Ovary (tissue), 9 donors: Measurements from ENCODE around the gene SWAP70. TPM values are rescaled to one million over a fixed set of nuclear protein-coding genes. Genes with fewer than 3 reads are reported as not detected.

Experiments
- DNase-seq, 5 donors: peaks; one replicate each; pipeline ENCODE4 v3.0.0-alpha.2; 2019 to 2020
- H3K27ac ChIP-seq, 2 donors: fragments of 200-600 bp; one replicate each; pipeline versions ENCODE4 v1.5.1 to v1.8.0; 2019 to 2022
- H3K27me3 ChIP-seq: fragments of 200-600 bp; one replicate; pipeline ENCODE4 v1.8.0; 2022
- H3K36me3 ChIP-seq: fragments of 200-600 bp; sonication (generic); one replicate; pipeline ENCODE4 v1.5.1; 2019
- H3K4me1 ChIP-seq: one replicate; pipeline ENCODE4 v1.8.1; 2013; ENCODE audit warnings: mild to moderate bottlenecking, moderate library complexity; ENCODE audit not compliant: insufficient read depth
- H3K4me3 ChIP-seq: fragments of 200-600 bp; sonication (generic); one replicate; pipeline ENCODE4 v1.5.1; 2017
- H3K9me3 ChIP-seq, 2 donors: fragments of 200-600 bp in 1 of 2; sonication (generic) in 1 of 2; one replicate each; pipeline versions ENCODE4 v1.5.1 to v1.8.1; 2013 to 2019; ENCODE audit warnings: mild to moderate bottlenecking in 1 of 2, moderate library complexity in 1 of 2
- EP300 ChIP-seq: sonication (generic); formaldehyde crosslinking; IDR thresholded peaks from one replicate; pipeline ENCODE4 v1.6.1; 2017; ENCODE audit warnings: antibody characterized with exemption
- POLR2A ChIP-seq: fragments of 450-650 bp; IDR thresholded peaks from one replicate; pipeline ENCODE4 v1.6.1; 2017; ENCODE audit warnings: antibody characterized with exemption, mild to moderate bottlenecking, moderate library complexity
- WGBS, 3 donors: extraction: QIAGEN DNeasy Blood & Tissue Kit in 1 of 3; methylation state at CpG; one replicate each; pipeline versions ENCODE4 v1.1.5 to v1.1.7; 2013 to 2017; 5-methylcytosine and 5-hydroxymethylcytosine counted together
- intact Hi-C, 4 donors: fragments of 100-400 bp; cut with DNase I; formaldehyde crosslinking; loops; one replicate each; pipeline versions ENCODE4 v1.11.0 to v1.15.1; 2022 to 2023
- polyA plus RNA-seq, 2 donors: library from polyadenylated mRNA; stranded (reverse); fragments of 200-250 nt in 1 of 2; fragments of 350-450 nt in 1 of 2; fragmentation: Illumina TruSeq in 1 of 2; extraction: RNeasy Lipid Tissue Mini Kit (QIAGEN cat#74804) in 1 of 2; gene quantifications; one replicate each; pipeline ENCODE4 v1.2.3, GENCODE V29; 2013 to 2014
- total RNA-seq, 7 donors: library from RNA; depleted of rRNA in 2 of 7; stranded (reverse); fragments of >200 nt in 2 of 7; fragmentation: NEBNext Ultra II Directional in 3 of 7; extraction: Animal tissue kit (Norgen Biotek cat#: 25700) in 3 of 7; gene quantifications; one replicate each; pipeline versions ENCODE4 v1.1.0 to v1.2.4, GENCODE V29; 2016 to 2023
- TF ChIP-seq, protein P1 (sequence below), 3 donors: fragments of 450-650 bp in 2 of 3; fragments of 200-600 bp in 1 of 3; IDR thresholded peaks; one replicate each; pipeline versions ENCODE4 v1.5.1 to v1.8.0; 2016 to 2022; ENCODE audit warnings: antibody characterized with exemption in 3 of 3, mild to moderate bottlenecking in 1 of 3
- donor health status: DM: no; HTN: no; CAD: no; lungs with moderate emphysema.
- donor health status: DM: no; HTN: no; CAD: no.
- donor health status: Bipolar disorder and iron deficiency.
- donor health status: DM: yes; HTN: yes; CAD: no.
- donor health status: DM: no; HTN: no; CAD: no.
- donor health status: DM: yes; HTN: yes; CAD: no.

Gene SWAP70
- total and polyA plus RNA-seq, 9 donors, result 14.1 to 23.7 (median 19.8) TPM

- H3K4me1 ChIP-seq, result no peaks in the 10 kb centered on the region
- H3K27me3 ChIP-seq, result no peaks in the 10 kb centered on the region
- H3K9me3 ChIP-seq, result no peaks in the 10 kb centered on the region
- TF ChIP-seq EP300 (no peak), POLR2A (no peak)
- TF ChIP-seq, protein P1, sequence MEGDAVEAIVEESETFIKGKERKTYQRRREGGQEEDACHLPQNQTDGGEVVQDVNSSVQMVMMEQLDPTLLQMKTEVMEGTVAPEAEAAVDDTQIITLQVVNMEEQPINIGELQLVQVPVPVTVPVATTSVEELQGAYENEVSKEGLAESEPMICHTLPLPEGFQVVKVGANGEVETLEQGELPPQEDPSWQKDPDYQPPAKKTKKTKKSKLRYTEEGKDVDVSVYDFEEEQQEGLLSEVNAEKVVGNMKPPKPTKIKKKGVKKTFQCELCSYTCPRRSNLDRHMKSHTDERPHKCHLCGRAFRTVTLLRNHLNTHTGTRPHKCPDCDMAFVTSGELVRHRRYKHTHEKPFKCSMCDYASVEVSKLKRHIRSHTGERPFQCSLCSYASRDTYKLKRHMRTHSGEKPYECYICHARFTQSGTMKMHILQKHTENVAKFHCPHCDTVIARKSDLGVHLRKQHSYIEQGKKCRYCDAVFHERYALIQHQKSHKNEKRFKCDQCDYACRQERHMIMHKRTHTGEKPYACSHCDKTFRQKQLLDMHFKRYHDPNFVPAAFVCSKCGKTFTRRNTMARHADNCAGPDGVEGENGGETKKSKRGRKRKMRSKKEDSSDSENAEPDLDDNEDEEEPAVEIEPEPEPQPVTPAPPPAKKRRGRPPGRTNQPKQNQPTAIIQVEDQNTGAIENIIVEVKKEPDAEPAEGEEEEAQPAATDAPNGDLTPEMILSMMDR (IDR thresholded peaks at IDR 0.05), result no peak
- no peak overlapping the region for H3K27ac ChIP-seq
- WGBS, 3 donors, result 43 to 67% (median 63%) methylated on average over 6 of the region's 6 CpGs
- DNase-seq, result peak in 1 of 5 donors; percentile 32
- intact Hi-C loops, result no loop called here
- H3K4me3 ChIP-seq, result no peak overlapping the region
- H3K36me3 ChIP-seq, result no peaks in the 10 kb centered on the region
Observed at GRCh38 chr11:9625162-9625561, 38.7 kb upstream of the SWAP70 start.

- Histone ChIP-seq H3K9me3 (no peaks in the 10 kb centered on the region), H3K27ac (no peak overlapping the region), H3K4me1 (no peaks in the 10 kb centered on the region), H3K27me3 (no peaks in the 10 kb centered on the region), H3K4me3 (no peak overlapping the region), H3K36me3 (no peaks in the 10 kb centered on the region)
- DNase-seq, result no peak
- 60 to 65% (median 64%) methylated on average over 3 of the region's 3 CpGs for WGBS, 3 donors
- intact Hi-C loops, result no loop called here
- TF ChIP-seq, protein P1 (IDR thresholded peaks at IDR 0.05), result no peak
- no peak for TF ChIP-seq POLR2A
- no peak for TF ChIP-seq EP300
Observed at GRCh38 chr11:9625728-9626127, 38.1 kb upstream of the SWAP70 start.

DNA sequence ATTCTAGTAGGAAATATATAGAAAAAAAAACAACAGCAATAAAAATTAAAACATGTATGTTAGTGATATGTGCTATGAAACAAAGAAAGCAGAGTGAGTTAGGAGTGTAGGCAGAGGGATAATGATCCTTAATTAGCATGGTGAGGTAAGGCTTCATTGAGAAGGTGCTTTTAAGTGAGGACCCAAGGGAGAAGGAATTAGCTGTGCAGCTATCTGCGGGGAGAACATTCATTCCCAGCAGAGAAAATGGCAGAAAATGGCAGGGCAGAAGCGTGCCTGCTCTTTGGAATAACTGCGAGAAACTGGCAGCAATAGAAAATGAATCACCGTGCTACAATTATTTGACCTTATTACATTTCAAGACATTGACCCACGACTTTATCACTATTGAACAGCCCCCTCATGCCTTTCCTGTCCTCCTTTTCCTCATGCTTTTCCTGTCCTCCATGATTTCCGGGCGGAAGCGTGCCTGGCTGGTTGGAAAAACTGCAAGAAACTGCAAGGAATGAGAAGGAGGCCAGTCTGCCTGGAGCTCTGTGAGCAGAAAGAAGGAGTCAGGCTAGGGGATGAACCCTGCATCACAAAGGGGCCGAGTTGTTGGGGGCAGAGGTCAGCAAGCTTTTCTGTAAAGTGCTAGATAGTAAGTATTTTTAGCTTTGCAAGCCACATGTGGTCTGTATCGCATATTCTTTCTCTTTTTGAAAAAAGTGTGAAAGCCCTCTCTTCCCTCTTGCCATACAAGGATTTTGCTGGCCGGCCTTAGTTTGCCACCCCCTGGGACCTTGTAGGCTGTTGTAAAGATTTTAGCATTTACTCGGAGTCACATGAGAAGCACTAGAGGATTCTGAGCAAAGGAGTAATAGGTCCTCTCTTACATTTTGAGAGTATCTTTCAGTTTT lies 37.1 kb upstream of the SWAP70 start:
- TF ChIP-seq EP300, result no peak
- TF ChIP-seq, protein P1 (IDR thresholded peaks at IDR 0.05), result no peak
- TF ChIP-seq POLR2A, result no peak
- Histone ChIP-seq H3K27ac (no peak overlapping the region), H3K4me1 (no peaks in the 10 kb centered on the region), H3K36me3 (no peaks in the 10 kb centered on the region), H3K9me3 (no peaks in the 10 kb centered on the region), H3K4me3 (no peak overlapping the region), H3K27me3 (no peaks in the 10 kb centered on the region)
- intact Hi-C loops, result no loop called here
- DNase-seq, result no peak
- 59 to 66% (median 62%) methylated on average over 12 of the region's 12 CpGs for WGBS, 3 donors

GRCh38 chr11:9629064-9629463 lies 34.8 kb upstream of the SWAP70 start:
- intact Hi-C loops, result no loop called here

More at GRCh38 chr11:9629064-9629463, 34.8 kb upstream of the SWAP70 start:
- no peaks in the 10 kb centered on the region for H3K27me3 ChIP-seq
- no peaks in the 10 kb centered on the region for H3K9me3 ChIP-seq
- TF ChIP-seq EP300 (no peak), POLR2A (no peak)
- TF ChIP-seq, protein P1 (IDR thresholded peaks at IDR 0.05), result no peak
- H3K4me1 ChIP-seq, result no peaks in the 10 kb centered on the region
- no peaks in the 10 kb centered on the region for H3K36me3 ChIP-seq
- WGBS, 3 donors, result 88 to 92% (median 92%) methylated on average over 6 of the region's 6 CpGs
- H3K27ac ChIP-seq, result no peak overlapping the region
- H3K4me3 ChIP-seq, result no peak overlapping the region
- DNase-seq, result no peak
